DND-41 (cell line): Measurements from ENCODE around the gene MYLK4.

Source experiments
- CTCF ChIP-seq: IDR thresholded peaks from 2 replicates; pipeline ENCODE4 v1.5.1; 2012; ENCODE audit warnings: borderline replicate concordance, low read length, moderate library complexity, mild to moderate bottlenecking; ENCODE audit not compliant: poor library complexity, severe bottlenecking; ENCODE audit errors: extremely low read depth
- EZH2 ChIP-seq: IDR thresholded peaks from 3 replicates; pipeline ENCODE4 v1.6.1; 2012; ENCODE audit warnings: borderline replicate concordance, low read depth, mild to moderate bottlenecking, moderate library complexity, low read length, inconsistent platforms; ENCODE audit not compliant: severe bottlenecking

- TF ChIP-seq CTCF (no peak), EZH2 (no peak)
These were observed 32.1 kb upstream of the MYLK4 start for GRCh38 chr6:2782825-2783187.
